Panc1 (cell line): ENCODE data around the gene COPS4. TPM values are rescaled to one million over a fixed set of nuclear protein-coding genes. Genes with fewer than 3 reads are reported as not detected.
"Not testable (repeated sequence)": the region's sequence is repeated elsewhere in the genome, so short reads cannot be mapped to it uniquely, and the experiment has no call there.

ENCODE experiments used
- ATAC-seq: fragments of 200-7000 bp; cut with Tn5 transposase; 2 replicates; pipeline ENCODE4 v1.9.1; 2020; ENCODE audit warnings: mild to moderate bottlenecking, moderate library complexity
- BruUV-seq: library from RNA; stranded (reverse); fragments of 400-500 nt; replicated peaks from 2 replicates; lab custom pipeline; 2021; lab: Mats Ljungman, UMichigan
- CTCF ChIA-PET: fragments of 300-600 bp; sonication (Branson Sonifier 250); formaldehyde crosslinking; loops from one replicate; lab custom pipeline; 2022; ENCODE audit warnings: antibody characterized with exemption; lab: Charles Lee
- POLR2A ChIA-PET: fragments of 300-600 bp; sonication (Branson Sonifier 250); formaldehyde crosslinking; loops from one replicate; lab custom pipeline; 2022; ENCODE audit warnings: antibody characterized with exemption; lab: Charles Lee
- DNase-seq: peaks from one replicate; pipeline ENCODE4 v3.0.0-alpha.2; 2010; ENCODE audit warnings: low read depth, low spot score
- H3K27ac ChIP-seq: 2 replicates; pipeline ENCODE4 v1.5.1; 2011; ENCODE audit warnings: mild to moderate bottlenecking, low read length, inconsistent platforms
- H3K27me3 ChIP-seq: fragments of 200-500 bp; sonication (Bioruptor generic); 2 replicates; pipeline ENCODE4 v1.6.0; 2014; ENCODE audit warnings: low read length, inconsistent platforms; ENCODE audit not compliant: control insufficient read depth, insufficient read depth
- H3K36me3 ChIP-seq: fragments of 200-500 bp; sonication (Bioruptor generic); 2 replicates; pipeline ENCODE4 v1.5.1; 2014; ENCODE audit warnings: inconsistent platforms, mild to moderate bottlenecking, low read length, moderate library complexity; ENCODE audit not compliant: control insufficient read depth, insufficient read depth
- H3K4me1 ChIP-seq: 2 replicates; pipeline ENCODE4 v1.5.1; 2011; ENCODE audit warnings: inconsistent platforms, mild to moderate bottlenecking, low read length, moderate library complexity; ENCODE audit not compliant: control insufficient read depth, insufficient read depth
- H3K4me3 ChIP-seq, 2 experiments: 2 replicates each; pipeline ENCODE4 v1.5.1; 2011 to 2012; ENCODE audit warnings: low read depth in 2 of 2, low read length in 2 of 2, mild to moderate bottlenecking in 2 of 2, inconsistent platforms in 1 of 2, moderate library complexity in 1 of 2
- H3K9me3 ChIP-seq: fragments of 200-500 bp; sonication (Bioruptor generic); 2 replicates; pipeline ENCODE4 v1.5.1; 2014; ENCODE audit warnings: low read depth, mild to moderate bottlenecking, inconsistent platforms, low read length, moderate library complexity; ENCODE audit not compliant: control insufficient read depth, insufficient read depth
- CTCF ChIP-seq: fragments of 450-650 bp; IDR thresholded peaks from 2 replicates; pipeline ENCODE4 v1.5.1; 2017; ENCODE audit warnings: mild to moderate bottlenecking
- POLR2AphosphoS5 ChIP-seq: IDR thresholded peaks from 2 replicates; pipeline ENCODE4 v1.6.1; 2012; ENCODE audit warnings: mild to moderate bottlenecking, low read depth, low read length, moderate library complexity
- REST ChIP-seq, 2 experiments: IDR thresholded peaks; 2 replicates each; pipeline ENCODE4 v1.6.1; 2011 to 2012; ENCODE audit warnings: low read depth in 2 of 2, control low read depth in 1 of 2, low read length in 1 of 2, mild to moderate bottlenecking in 1 of 2, moderate library complexity in 1 of 2; ENCODE audit not compliant: insufficient read depth in 1 of 2
- SIN3A ChIP-seq: IDR thresholded peaks from 2 replicates; pipeline ENCODE4 v1.6.1; 2012; ENCODE audit warnings: low read depth, mild to moderate bottlenecking, low read length, moderate library complexity, borderline replicate concordance; ENCODE audit not compliant: insufficient read depth
- TCF7L2 ChIP-seq: IDR thresholded peaks from 2 replicates; pipeline ENCODE4 v1.6.1; 2011; ENCODE audit warnings: mild to moderate bottlenecking, low read depth, low read length, inconsistent platforms
- in situ Hi-C: cut with HindIII; loops from 2 replicates; pipeline ENCODE4 v1.10.0; 2016; ENCODE audit warnings: low sequenced_read_pairs, low pct_unique_long_range_greater_than_20kb
- intact Hi-C: fragments of 100-400 bp; cut with micrococcal nuclease; formaldehyde crosslinking; loops from one replicate; pipeline ENCODE4 v1.10.0; 2022; ENCODE audit not compliant: unreplicated experiment
- total RNA-seq: library from RNA; stranded (reverse); gene quantifications from one replicate; pipeline ENCODE4 v1.2.1, GENCODE V29; 2021; ENCODE audit not compliant: unreplicated experiment

The COPS4 gene
- total RNA-seq, 1 experiment from 2014 or later: 23.7 TPM

- in situ Hi-C loops (no loop called here), intact Hi-C loops (no loop called here)
- peak; percentile 79 for DNase-seq
- peak; percentile 81 for ATAC-seq
- H3K36me3 ChIP-seq: peaks cover 1% of the 10 kb centered on the region
- H3K4me3 ChIP-seq: peak overlapping the region; percentile 44 to 67
- H3K27ac ChIP-seq: peak overlapping the region; percentile 99
- no TSS peak for BruUV-seq
- TF ChIP-seq REST (IDR thresholded peaks at IDR 0.05; ENCODE audit: insufficient read depth in 1 of 2, low read depth in 2 of 2, low read length in 1 of 2) (no peak), SIN3A (peak; percentile 10; the same call in 1 of the 2 replicates), POLR2AphosphoS5 (no peak; the same call in 1 of the 2 replicates), CTCF (peak; percentile 85)
- peaks cover 41% of the 10 kb centered on the region for H3K4me1 ChIP-seq
- ChIA-PET CTCF (interaction anchor here (0.6 to 1.5 kb wide), 6 partner anchors 8 to 174 kb away, joined by 3 to 6 read pairs (median 4); partner anchors contain the start of gene COQ2), POLR2A (no interaction called here)
- no peaks in the 10 kb centered on the region for H3K9me3 ChIP-seq
- H3K27me3 ChIP-seq: no peaks in the 10 kb centered on the region
These were observed 75.4 kb downstream of the COPS4 start for GRCh38 chr4:83110223-83110945.

DNA sequence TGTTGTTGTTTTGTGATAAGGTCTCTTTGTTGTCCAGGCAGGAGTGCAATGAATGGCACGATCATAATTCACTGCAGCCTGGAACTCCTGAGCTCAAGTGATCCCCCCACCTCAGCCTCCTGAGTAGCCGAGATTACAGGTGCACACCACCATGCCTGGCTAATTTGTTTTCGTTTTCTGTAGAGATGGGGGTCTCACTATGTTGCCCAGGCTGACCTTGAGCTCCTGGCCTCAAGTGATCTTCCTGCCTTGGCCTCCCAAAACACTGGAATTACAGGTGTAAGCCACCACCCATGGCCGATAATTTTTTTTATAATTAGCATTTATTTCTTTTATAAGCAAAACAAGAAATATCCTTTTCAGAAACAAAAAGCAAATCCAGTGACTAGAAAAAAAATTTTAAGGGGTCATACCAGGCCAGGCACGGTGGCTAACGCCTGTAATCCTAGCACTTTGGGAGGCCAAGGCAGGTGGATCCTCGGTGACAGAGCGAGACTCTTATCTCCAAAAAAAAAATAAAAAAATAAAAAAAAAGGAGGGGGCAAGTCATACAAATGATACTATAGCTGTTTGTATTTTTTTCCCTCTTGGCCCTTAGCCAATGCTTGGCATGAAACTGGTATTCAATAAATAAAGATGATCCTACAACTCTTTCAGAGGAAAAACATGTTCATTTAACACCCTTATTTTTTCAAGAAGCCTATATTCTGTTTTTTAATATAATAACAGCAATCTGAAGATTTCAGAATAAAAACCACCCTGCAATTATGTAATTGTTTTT lies 76.2 kb downstream of the COPS4 start:
- no TSS peak for BruUV-seq
- no peak for TF ChIP-seq SIN3A
- no peak for TF ChIP-seq POLR2AphosphoS5
- no peak for TF ChIP-seq TCF7L2
- TF ChIP-seq REST (IDR thresholded peaks at IDR 0.05; ENCODE audit: insufficient read depth in 1 of 2, low read depth in 2 of 2, low read length in 1 of 2): no peak
- no peak for TF ChIP-seq CTCF
- Histone ChIP-seq H3K36me3 (no peaks in the 10 kb centered on the region; the same call in none of the 2 replicates), H3K4me3 (peak overlapping the region; percentile 44 to 67), H3K4me1 (peaks cover 48% of the 10 kb centered on the region), H3K9me3 (no peaks in the 10 kb centered on the region), H3K27ac (peak overlapping the region; percentile 99), H3K27me3 (no peaks in the 10 kb centered on the region)
- in situ Hi-C loops (no loop called here), intact Hi-C loops (no loop called here)
- ATAC-seq (0 out of 2 replicates have a peak, but pooled peaks have one; percentile 4), DNase-seq (no peak)
- ChIA-PET POLR2A (interaction anchor here (0.6 kb wide), 1 partner anchor 227 kb away, joined by 4 read pairs; no protein-coding TSS in a partner anchor), CTCF (interaction anchor here (1.0 to 1.5 kb wide), 3 partner anchors 37 to 170 kb away, joined by 4 to 6 read pairs (median 4); no protein-coding TSS in a partner anchor)

DNA sequence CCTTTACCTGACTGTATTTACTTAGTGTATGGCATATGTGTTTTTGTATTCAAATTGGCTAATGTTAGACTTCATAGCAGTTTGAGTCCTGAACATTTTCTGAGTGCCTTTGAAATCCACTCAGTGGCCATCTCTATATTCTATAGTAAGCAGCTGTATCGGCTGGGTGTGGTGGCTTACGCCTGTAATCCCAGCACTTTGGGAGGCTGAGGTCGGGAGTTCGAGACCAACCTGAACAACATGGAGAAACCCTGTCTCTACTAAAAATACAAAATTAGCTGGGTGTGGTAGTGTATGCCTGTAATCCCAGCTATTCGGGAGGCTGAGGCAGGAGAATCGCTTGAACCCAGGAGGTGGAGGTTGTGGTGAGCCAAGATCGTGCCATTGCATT lies 76.8 kb downstream of the COPS4 start:
- DNase-seq, H3K27me3 ChIP-seq, H3K9me3 ChIP-seq, H3K36me3 ChIP-seq, BruUV-seq, in situ Hi-C loops, ATAC-seq, CTCF ChIA-PET: not testable (repeated sequence)
- Histone ChIP-seq H3K27ac (peak overlapping the region; percentile 99), H3K4me1 (peaks cover 48% of the 10 kb centered on the region), H3K4me3 (peak overlapping the region; percentile 44 to 67; a peak in 3 of 4 replicates)
- POLR2A ChIA-PET: interaction anchor here (0.6 kb wide), 1 partner anchor 226 kb away, joined by 4 read pairs; no protein-coding TSS in a partner anchor
- intact Hi-C loops: loop anchor here (1.0 kb wide), 1 partner anchor 146 kb away; no protein-coding TSS in a partner anchor
